ENCODE results near the gene MOCS3. TPM values are rescaled to one million over a fixed set of nuclear protein-coding genes. Genes with fewer than 3 reads are reported as not detected.

MOCS3 gene
- total and polyA plus RNA-seq, 2 of the 13 experiments (the other 11 are each of a cell fraction or from before 2014, with no cell fraction given): 3.7 to 8.4 TPM

- TF ChIP-seq, protein P1, sequence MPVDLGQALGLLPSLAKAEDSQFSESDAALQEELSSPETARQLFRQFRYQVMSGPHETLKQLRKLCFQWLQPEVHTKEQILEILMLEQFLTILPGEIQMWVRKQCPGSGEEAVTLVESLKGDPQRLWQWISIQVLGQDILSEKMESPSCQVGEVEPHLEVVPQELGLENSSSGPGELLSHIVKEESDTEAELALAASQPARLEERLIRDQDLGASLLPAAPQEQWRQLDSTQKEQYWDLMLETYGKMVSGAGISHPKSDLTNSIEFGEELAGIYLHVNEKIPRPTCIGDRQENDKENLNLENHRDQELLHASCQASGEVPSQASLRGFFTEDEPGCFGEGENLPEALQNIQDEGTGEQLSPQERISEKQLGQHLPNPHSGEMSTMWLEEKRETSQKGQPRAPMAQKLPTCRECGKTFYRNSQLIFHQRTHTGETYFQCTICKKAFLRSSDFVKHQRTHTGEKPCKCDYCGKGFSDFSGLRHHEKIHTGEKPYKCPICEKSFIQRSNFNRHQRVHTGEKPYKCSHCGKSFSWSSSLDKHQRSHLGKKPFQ (CRISPR knock-in tag; IDR thresholded peaks at IDR 0.05; ENCODE audit: insufficient replicate concordance): no peak
- no peak for TF ChIP-seq BHLHE40 (IDR thresholded peaks at IDR 0.05; ENCODE audit: low read length)
- TF ChIP-seq, protein P2, sequence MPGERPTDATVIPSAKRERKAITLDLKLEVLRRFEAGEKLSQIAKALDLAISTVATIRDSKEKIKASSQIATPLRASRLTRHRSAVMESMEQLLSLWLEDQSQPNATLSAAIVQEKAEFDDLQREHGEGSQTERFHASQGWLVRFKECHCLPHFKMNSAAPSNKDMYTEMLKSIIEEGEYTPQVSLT (CRISPR knock-in tag; IDR thresholded peaks at IDR 0.05; ENCODE audit: borderline replicate concordance, low read depth): no peak
- TF ChIP-seq ZNF670 (CRISPR knock-in tag; IDR thresholded peaks at IDR 0.05; ENCODE audit: borderline replicate concordance): no peak
Observed at GRCh38 chr20:50919567-50919966, 39.1 kb upstream of the MOCS3 start (continued).

DNA sequence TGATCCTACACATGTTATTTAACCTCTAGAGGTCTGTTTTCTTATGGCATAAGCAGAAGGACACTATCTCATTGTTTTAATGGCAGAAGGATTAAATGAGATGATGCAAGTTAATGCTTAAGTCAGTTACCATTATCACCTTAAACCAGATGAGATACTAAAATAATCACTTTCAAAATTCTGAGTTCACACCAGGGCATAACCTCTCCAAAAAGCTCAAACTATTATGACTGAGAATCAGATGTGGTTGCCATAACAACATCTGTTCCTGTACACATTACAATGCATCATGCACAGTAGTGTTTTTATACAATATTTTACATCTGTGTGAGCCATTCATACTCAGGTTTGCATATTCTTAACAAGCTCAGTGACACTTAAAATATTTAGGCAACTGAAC, 37.6 kb upstream of the MOCS3 start:
- Histone ChIP-seq H3K4me2 (ENCODE audit: low read depth, low read length) (no peak overlapping the region), H3K4me3 (replicated peaks in 1 of 3; ENCODE audit: insufficient read depth in 1 of 3, low read depth in 2 of 3, low read length in 3 of 3) (no peak overlapping the region), H3K27me3 (ENCODE audit: control insufficient read depth in 1 of 2, insufficient read depth in 2 of 2, low read length in 2 of 2) (no peaks in the 10 kb centered on the region), H3K27ac (ENCODE audit: extremely low read length, insufficient read depth, low read length) (no peak overlapping the region), H2AFZ (ENCODE audit: low read length) (no peak overlapping the region), H3K9me3 (ENCODE audit: low read length) (no peaks in the 10 kb centered on the region), H3K36me3 (replicated peaks in 1 of 2; ENCODE audit: control insufficient read depth in 1 of 2, insufficient read depth in 2 of 2, low read length in 2 of 2) (peaks cover 14 to 67% of the 10 kb centered on the region in 2 experiments), H4K20me1 (ENCODE audit: insufficient read depth, low read length) (peaks cover 70% of the 10 kb centered on the region), H3K9ac (ENCODE audit: insufficient read depth, low read depth, low read length) (no peak overlapping the region), H3K4me1 (ENCODE audit: insufficient read depth, low read length) (peaks cover 10% of the 10 kb centered on the region), H3K79me2 (ENCODE audit: insufficient read depth, low read length) (peaks cover 95% of the 10 kb centered on the region)
- no peak for FAIRE-seq
- intact Hi-C loops (cut with micrococcal nuclease; ENCODE audit: unreplicated experiment) (no loop called here), in situ Hi-C loops (cut with HindIII; ENCODE audit: extremely low pct_ligation_motif_present, low pct_unique_long_range_greater_than_20kb) (no loop called here)
- TF ChIP-seq RBM22 (optimal IDR thresholded peaks at IDR 0.05; ENCODE audit: low read length) (no peak), RFX1 (IDR thresholded peaks at IDR 0.05) (peak; percentile 50; the same call in 1 of the 2 replicates), ZNF772 (CRISPR knock-in tag; IDR thresholded peaks at IDR 0.05) (no peak), POLR2AphosphoS2 (IDR thresholded peaks at IDR 0.05; ENCODE audit: low read depth, low read length) (0 out of 2 replicates have a peak, but pooled peaks have one; percentile 9)
- POLR2A ChIA-PET: interaction anchor here (1.2 to 2.5 kb wide), 2 partner anchors 8 to 26 kb away, joined by 3 to 8 read pairs; no protein-coding TSS in a partner anchor
- DNase-seq (ENCODE audit: low spot score): no peak
- ATAC-seq: no peak
- no TSS peak for BruUV-seq (replicated peaks)
- CTCF ChIA-PET (ENCODE audit: low intra/inter-chr PET ratio, low total read pairs): interaction anchor here (0.7 kb wide), 1 partner anchor 9 kb away, joined by 4 read pairs; no protein-coding TSS in a partner anchor

Data from HepG2 (cell line).